Fibroblast of mammary gland (primary cell): ENCODE measurements around the gene NUP214.
"Not testable (repeated sequence)": the region's sequence is repeated elsewhere in the genome, so short reads cannot be mapped to it uniquely, and the experiment has no call there.

Experiments used
- DNase-seq: peaks from one replicate; pipeline ENCODE4 v3.0.0-alpha.2; 2010; ENCODE audit warnings: low read depth
- H3K4me3 ChIP-seq: 2 replicates; pipeline ENCODE4 v1.5.1; 2011; ENCODE audit warnings: low read depth, mild to moderate bottlenecking, low read length, moderate library complexity; ENCODE audit not compliant: control insufficient read depth
- TF ChIP-seq, protein P1 (sequence below): conservative IDR thresholded peaks from 2 replicates; pipeline ENCODE4 v1.5.1; 2011; ENCODE audit warnings: low read depth, low read length, inconsistent platforms; ENCODE audit not compliant: control insufficient read depth, insufficient read depth

Gene NUP214

DNA sequence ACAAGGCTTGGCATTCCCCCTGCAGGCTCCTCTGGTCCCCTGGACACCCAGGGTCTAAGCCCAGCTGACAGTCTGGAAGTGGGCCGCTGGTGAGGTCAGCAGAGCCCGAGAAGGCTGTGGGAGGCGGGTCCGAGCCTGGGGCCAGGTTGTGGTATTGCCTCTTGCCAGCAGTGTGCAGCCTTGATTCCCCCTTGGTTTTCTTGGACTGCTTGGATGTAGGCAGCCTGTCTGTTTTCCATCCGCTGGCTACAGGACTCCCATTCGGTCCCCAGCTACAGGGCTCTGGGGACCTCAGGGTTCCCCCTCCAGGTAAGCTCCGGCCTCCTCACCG, 27.5 kb upstream of the NUP214 start:
- TF ChIP-seq, protein P1, sequence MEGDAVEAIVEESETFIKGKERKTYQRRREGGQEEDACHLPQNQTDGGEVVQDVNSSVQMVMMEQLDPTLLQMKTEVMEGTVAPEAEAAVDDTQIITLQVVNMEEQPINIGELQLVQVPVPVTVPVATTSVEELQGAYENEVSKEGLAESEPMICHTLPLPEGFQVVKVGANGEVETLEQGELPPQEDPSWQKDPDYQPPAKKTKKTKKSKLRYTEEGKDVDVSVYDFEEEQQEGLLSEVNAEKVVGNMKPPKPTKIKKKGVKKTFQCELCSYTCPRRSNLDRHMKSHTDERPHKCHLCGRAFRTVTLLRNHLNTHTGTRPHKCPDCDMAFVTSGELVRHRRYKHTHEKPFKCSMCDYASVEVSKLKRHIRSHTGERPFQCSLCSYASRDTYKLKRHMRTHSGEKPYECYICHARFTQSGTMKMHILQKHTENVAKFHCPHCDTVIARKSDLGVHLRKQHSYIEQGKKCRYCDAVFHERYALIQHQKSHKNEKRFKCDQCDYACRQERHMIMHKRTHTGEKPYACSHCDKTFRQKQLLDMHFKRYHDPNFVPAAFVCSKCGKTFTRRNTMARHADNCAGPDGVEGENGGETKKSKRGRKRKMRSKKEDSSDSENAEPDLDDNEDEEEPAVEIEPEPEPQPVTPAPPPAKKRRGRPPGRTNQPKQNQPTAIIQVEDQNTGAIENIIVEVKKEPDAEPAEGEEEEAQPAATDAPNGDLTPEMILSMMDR = no peak
- no peak overlapping the region for H3K4me3 ChIP-seq
- DNase-seq = no peak

DNA sequence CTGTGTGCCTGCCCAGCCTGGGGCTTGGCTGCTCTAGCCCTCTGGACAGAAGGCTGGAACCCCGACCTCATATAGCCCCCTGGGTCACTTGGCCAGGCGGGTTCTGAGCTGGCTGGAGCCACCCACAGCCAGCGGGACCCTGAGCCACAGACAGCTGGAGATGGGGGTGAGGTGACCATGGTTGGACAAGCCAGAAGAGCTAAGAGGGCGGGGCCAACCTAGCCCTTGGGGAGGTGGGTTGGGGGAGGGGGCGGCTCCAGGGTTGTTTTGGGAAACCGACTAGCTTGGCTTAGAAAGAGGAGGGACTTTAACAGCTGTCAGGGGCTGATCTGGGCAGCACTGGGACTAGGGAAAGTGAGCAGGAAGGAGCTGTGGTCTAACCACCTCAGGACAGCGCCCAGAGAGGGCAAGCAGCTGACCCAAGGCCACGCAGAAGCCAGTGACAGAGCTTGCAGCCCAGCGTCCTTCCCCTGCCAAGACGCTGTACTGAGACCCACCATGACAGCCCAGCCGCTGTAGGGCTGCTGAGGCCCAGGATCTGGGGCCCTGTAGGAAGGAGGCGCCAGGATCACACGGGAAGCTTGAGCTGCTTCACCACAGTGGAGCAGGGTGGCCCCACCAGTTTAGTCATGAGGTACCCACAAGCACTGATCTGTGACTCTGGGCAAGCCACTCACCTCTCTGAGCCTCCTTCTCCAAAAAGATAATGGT, 26.8 kb upstream of the NUP214 start:
- TF ChIP-seq, protein P1 = no peak
- H3K4me3 ChIP-seq = no peak overlapping the region
- no peak for DNase-seq

DNA sequence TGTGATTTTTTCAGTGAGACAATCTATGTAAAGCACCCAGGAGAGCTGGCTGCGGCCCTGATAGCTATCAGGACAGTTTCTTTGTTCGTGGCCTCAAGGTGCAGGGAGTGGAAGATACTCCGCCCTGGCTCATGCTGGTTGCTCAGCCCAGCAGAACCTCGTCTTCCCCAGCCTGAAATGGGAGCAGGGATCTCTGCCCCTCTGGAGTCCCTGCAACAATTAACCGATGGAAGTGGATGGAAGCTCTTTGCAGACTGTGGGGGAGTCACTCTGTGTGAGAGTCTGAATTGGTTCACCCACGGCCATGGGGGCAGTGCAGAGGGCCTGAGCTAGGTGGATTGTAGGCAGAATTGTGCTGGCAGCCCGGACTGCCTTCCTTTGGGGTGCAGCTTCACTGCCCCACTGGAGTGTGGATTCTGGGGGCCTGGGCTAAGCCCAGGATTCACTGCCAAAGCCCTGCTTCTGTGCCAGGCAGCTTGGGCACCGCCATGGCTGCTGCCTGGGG, 26.2 kb upstream of the NUP214 start:
- DNase-seq = no peak
- TF ChIP-seq, protein P1 = no peak
- H3K4me3 ChIP-seq = no peak overlapping the region

DNA sequence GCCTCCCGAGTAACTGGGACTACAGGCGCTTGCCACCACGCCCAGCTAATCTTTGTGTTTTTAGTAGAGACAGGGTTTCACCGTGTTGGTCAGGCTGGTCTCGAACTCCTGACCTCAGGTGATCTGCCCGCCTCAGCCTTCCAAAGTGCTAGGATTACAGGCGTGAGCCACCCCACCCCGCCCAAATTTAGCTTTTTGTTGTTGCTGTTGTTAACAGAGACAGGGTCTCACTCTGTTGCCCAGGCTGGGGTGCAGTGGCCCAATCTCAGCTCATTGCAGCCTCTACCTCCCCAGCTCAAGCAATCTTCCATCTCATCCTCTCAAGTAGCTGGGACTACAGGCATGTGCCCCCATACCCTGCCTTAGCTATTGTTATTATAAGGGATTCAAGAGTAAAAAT, 25.5 kb upstream of the NUP214 start:
- H3K4me3 ChIP-seq, DNase-seq: not testable (repeated sequence)

DNA sequence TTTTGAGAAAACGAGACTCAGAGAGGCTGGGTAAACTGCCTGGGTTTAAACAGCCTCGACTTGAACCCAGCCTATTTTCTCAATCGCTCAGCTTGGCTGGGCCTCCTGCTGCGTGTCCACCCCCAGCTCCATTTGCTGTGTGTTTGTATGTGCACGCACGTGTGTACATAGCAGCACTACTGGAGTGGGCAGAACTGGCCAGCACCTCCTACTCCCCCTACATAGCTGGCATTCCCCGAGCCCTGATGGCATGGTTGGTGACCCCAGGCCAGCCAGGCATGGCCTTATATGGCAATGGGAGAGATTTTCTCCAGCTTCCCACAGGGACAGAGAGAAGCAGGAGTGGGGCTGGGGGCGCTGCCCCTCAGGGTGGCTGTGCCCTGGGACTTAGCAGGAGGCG, 24.9 kb upstream of the NUP214 start:
- TF ChIP-seq, protein P1 = no peak
- no peak for DNase-seq
- no peak overlapping the region for H3K4me3 ChIP-seq

DNA sequence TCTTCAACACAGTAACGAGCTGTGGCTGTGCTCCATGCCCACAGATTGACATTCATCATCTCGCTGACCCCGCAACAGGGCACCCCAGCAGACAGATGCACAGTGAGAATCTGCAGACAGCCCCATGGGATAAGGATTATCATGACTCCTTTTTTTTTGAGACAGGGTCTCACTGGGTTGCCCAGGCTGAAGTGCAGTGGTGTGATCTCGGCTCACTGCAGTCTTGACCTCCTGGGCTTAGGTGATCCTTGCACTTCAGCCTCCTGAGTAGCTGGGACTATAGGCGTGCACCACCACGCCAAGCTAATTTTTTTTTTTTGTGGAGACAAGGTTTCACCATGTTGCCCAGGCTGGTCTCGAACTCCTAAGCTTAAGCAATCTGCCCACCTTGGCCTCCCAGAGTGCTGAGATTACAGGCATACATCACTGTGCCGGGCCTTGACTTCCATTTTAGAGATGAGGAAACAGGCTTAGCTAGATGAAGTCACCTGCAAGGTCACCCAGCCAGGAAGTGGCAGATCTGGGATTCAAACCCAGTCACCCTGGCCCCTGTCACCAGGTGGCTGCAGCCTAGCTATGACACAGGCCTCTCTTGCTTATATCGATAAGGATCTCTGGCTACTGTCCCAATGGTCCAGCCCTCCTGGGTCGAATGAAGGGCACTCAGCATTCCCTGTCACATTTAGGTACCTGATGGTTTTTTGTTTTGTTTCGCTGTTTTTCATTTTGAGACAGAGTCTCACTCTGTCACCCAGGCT, 24.0 kb upstream of the NUP214 start:
- TF ChIP-seq, protein P1 = no peak
- no peak for DNase-seq
- H3K4me3 ChIP-seq = no peak overlapping the region

DNA sequence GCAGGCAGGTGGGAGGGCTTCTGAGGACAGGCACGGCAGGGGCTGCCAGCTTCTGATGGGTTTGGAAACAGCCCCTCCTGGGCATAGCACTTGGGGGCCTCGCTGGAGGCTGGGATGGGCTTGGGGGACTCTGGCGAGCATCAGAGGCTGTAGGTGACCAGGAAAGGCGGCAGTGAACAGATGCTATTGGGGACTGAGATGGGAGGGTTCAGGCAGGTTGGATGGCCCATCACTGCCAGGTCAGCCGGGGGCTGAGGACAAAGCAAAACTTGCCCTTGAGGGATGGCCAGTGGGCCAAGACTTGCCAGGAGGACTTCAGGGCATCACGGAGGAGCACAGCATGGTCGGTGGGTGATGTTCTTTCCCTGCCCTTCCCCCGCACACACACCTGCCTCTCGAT, 22.4 kb upstream of the NUP214 start:
- H3K4me3 ChIP-seq = no peak overlapping the region
- DNase-seq = no peak
- TF ChIP-seq, protein P1 = no peak
